Body of pancreas (tissue), 4 donors: Measurements from ENCODE around the gene ADD1. TPM values are rescaled to one million over a fixed set of nuclear protein-coding genes. Genes with fewer than 3 reads are reported as not detected.

Experiments used
- ATAC-seq: fragments of 150-250 bp; one replicate; pipeline ENCODE4 v1.9.1; 2016
- DNase-seq, 4 donors: peaks; one replicate each; pipeline ENCODE4 v3.0.0-alpha.2; 2019
- H3K27ac ChIP-seq, 4 donors: fragments of 200-600 bp; sonication (generic); 1 replicate in 3 of 4; 2 replicates in 1 of 4; pipeline versions ENCODE4 v1.5.1 to v1.6.1; 2016 to 2019; ENCODE audit warnings: mild to moderate bottlenecking in 1 of 4, mixed read lengths in 1 of 4, moderate library complexity in 1 of 4
- H3K27me3 ChIP-seq, 2 donors: fragments of 200-600 bp; sonication (generic); one replicate each; pipeline ENCODE4 v1.6.0; 2016; ENCODE audit warnings: mild to moderate bottlenecking in 1 of 2
- H3K36me3 ChIP-seq, 2 donors: fragments of 200-600 bp; sonication (generic); replicated peaks in 1 of 2; 2 replicates each; pipeline ENCODE4 v1.5.1; 2016; ENCODE audit warnings: low read depth in 2 of 2; ENCODE audit not compliant: insufficient read depth in 1 of 2
- H3K4me1 ChIP-seq: fragments of 200-600 bp; sonication (generic); one replicate; pipeline ENCODE4 v1.6.0; 2016
- H3K4me3 ChIP-seq, 2 donors: fragments of 200-600 bp; sonication (generic); 1 replicate in 1 of 2; 2 replicates in 1 of 2; pipeline ENCODE4 v1.5.1; 2016 to 2019
- H3K9me3 ChIP-seq, 3 donors: fragments of 200-600 bp; sonication (generic); 1 replicate in 2 of 3; 2 replicates in 1 of 3; pipeline ENCODE4 v1.5.1; 2016
- CTCF ChIP-seq, 7 experiments: fragments of 450-650 bp in 4 of 7; fragments of 200-600 bp in 3 of 7; sonication (generic) in 3 of 7; IDR thresholded peaks; one replicate each; pipeline ENCODE4 v1.5.1; 2016 to 2019; ENCODE audit warnings: antibody characterized with exemption in 7 of 7
- POLR2A ChIP-seq, 3 donors: fragments of 450-650 bp; IDR thresholded peaks; one replicate each; pipeline ENCODE4 v1.6.1; 2016; ENCODE audit warnings: antibody characterized with exemption in 3 of 3, mild to moderate bottlenecking in 2 of 3
- WGBS, 2 donors: methylation state at CpG; one replicate each; pipeline ENCODE4 v1.1.5; 2017; 5-methylcytosine and 5-hydroxymethylcytosine counted together
- intact Hi-C: fragments of 100-400 bp; cut with DNase I; formaldehyde crosslinking; loops from one replicate; pipeline ENCODE4 v1.15.1; 2023
- total RNA-seq, 2 donors: library from RNA; depleted of rRNA; stranded (reverse); fragments of >200 nt; gene quantifications; one replicate each; pipeline ENCODE4 v1.1.0, GENCODE V29; 2016

ADD1 gene
- total RNA-seq, 2 donors from 2014 or later, result 84.1 to 266 TPM

- H3K4me1 ChIP-seq, result peaks cover 44% of the 10 kb centered on the region
- H3K27me3 ChIP-seq, result no peaks in the 10 kb centered on the region
- ATAC-seq, result no peak
- intact Hi-C loops, result no loop called here
- H3K9me3 ChIP-seq, result no peaks in the 10 kb centered on the region
- no peak for TF ChIP-seq CTCF (IDR thresholded peaks at IDR 0.05)
- H3K36me3 ChIP-seq, result peaks cover 0 to 10% of the 10 kb centered on the region in 2 donors
- no peak overlapping the region for H3K4me3 ChIP-seq
- DNase-seq, result peak in 2 of 4 donors; percentile 12 to 20
- peak overlapping the region in 1 of 4 donors; percentile 92 for H3K27ac ChIP-seq
- WGBS, 2 donors, result 93 to 95% methylated on average over 14 to 16 of the region's 16 CpGs
These were observed 85.8 kb downstream of the ADD1 start for GRCh38 chr4:2929469-2929868.

GRCh38 chr4:2930135-2930757, 86.6 kb downstream of the ADD1 start:
- Histone ChIP-seq H3K36me3 (peaks cover 0 to 10% of the 10 kb centered on the region in 2 donors), H3K27ac (peak overlapping the region; percentile 77 to 92 (median 78)), H3K9me3 (no peaks in the 10 kb centered on the region), H3K4me3 (no peak overlapping the region), H3K4me1 (peaks cover 38% of the 10 kb centered on the region), H3K27me3 (no peaks in the 10 kb centered on the region)
- TF ChIP-seq POLR2A (IDR thresholded peaks at IDR 0.05) (no peak), CTCF (IDR thresholded peaks at IDR 0.05) (no peak)
- DNase-seq (peak in 2 of 4 donors; percentile 26 to 59), ATAC-seq (peak; percentile 3)
- whole genome bisulfite sequencing, 2 donors, result 61 to 68% methylated on average over 11 to 12 of the region's 12 CpGs
- intact Hi-C loops, result no loop called here

- peak; percentile 59 for ATAC-seq
- peak; percentile 78 to 90 (median 88) for DNase-seq
- Histone ChIP-seq H3K9me3 (no peaks in the 10 kb centered on the region), H3K27ac (peak overlapping the region; percentile 77 to 92 (median 78)), H3K4me1 (peaks cover 45% of the 10 kb centered on the region), H3K4me3 (no peak overlapping the region), H3K27me3 (no peaks in the 10 kb centered on the region), H3K36me3 (peaks cover 0 to 10% of the 10 kb centered on the region in 2 donors)
- TF ChIP-seq CTCF (IDR thresholded peaks at IDR 0.05), result peak in 6 of 7 experiments; percentile 8 to 67 (median 42)
- TF ChIP-seq POLR2A (IDR thresholded peaks at IDR 0.05), result peak in 1 of 3 donors; percentile 47
- intact Hi-C loops, result no loop called here
- 54 to 92% methylated on average over 2 to 26 of the region's 34 CpGs for WGBS, 2 donors
These were observed 87.3 kb downstream of the ADD1 start for GRCh38 chr4:2930758-2931511.

GRCh38 chr4:2931512-2932301, 88.1 kb downstream of the ADD1 start:
- H3K27ac ChIP-seq, result peak overlapping the region; percentile 77 to 92 (median 78)
- H3K4me1 ChIP-seq, result peaks cover 53% of the 10 kb centered on the region
- H3K9me3 ChIP-seq, result no peaks in the 10 kb centered on the region
- H3K4me3 ChIP-seq, result no peak overlapping the region
- no peaks in the 10 kb centered on the region for H3K27me3 ChIP-seq
- TF ChIP-seq CTCF (IDR thresholded peaks at IDR 0.05) (no peak), POLR2A (IDR thresholded peaks at IDR 0.05) (no peak)
- H3K36me3 ChIP-seq, result peaks cover 0 to 6% of the 10 kb centered on the region in 2 donors
- ATAC-seq, result no peak
- peak; percentile 18 to 68 (median 38) for DNase-seq
- WGBS, 2 donors, result 79 to 86% methylated on average over 17 to 35 of the region's 38 CpGs
- intact Hi-C loops, result no loop called here
